AG10803 (cell line): ENCODE measurements around the gene PHF20.
"Not testable (repeated sequence)": the region's sequence is repeated elsewhere in the genome, so short reads cannot be mapped to it uniquely, and the experiment has no call there.

ENCODE experiments used
- DNase-seq: peaks from one replicate; pipeline ENCODE4 v3.0.0; 2010; ENCODE audit warnings: low read depth
- H3K4me3 ChIP-seq: 2 replicates; pipeline ENCODE4 v1.5.1; 2011; ENCODE audit warnings: mild to moderate bottlenecking, low read length, control low read depth
- TF ChIP-seq, protein P1 (sequence below): conservative IDR thresholded peaks from 2 replicates; pipeline ENCODE4 v1.5.1; 2011; ENCODE audit warnings: mild to moderate bottlenecking, low read length, control low read depth, inconsistent platforms

Gene PHF20

DNA sequence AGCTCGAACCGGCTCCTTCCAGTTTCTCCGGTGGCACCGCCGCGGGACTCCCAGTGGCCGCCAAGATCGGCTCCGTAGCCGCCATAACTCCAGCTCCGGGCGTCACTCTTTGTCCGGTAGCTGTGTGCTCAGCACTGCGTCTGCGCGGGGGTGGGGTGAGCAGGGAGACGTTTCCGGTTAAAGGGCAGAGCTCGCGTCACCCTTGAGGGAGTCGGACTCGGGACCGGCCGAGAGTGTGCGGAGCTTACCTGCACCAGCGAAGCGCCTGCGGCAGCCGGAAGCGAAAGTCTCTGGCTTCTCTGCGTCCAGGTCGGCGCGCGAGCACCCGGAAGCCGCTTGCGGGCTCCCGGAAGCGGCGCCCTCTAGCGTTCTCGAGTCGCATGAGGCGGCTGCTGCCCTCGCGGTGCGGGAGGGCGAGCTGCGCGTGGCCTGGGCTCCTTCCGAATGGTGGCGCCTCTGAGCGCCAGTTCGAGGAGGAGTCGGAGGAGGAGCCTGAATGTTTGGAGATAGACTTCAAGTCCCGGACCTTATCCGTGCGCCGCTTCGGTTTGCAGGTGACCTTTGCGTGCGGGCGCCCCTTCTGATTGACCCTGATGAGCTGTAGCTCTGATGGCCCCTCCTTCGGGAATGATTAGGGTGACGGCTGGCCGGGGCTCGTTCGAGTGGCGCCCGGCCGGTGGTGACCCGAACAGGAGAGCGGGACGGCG, 182.5 kb downstream of the PHF20 start, which contains the start of gene SCAND1:
Gene SCAND1 (minus strand): TSS at position 303 of the 707 bp plus-strand sequence. CDS start 218 bp downstream, at position 85.
- H3K4me3 ChIP-seq, result peak within 1 kb of the TSS; percentile 92
- TF ChIP-seq, protein P1, sequence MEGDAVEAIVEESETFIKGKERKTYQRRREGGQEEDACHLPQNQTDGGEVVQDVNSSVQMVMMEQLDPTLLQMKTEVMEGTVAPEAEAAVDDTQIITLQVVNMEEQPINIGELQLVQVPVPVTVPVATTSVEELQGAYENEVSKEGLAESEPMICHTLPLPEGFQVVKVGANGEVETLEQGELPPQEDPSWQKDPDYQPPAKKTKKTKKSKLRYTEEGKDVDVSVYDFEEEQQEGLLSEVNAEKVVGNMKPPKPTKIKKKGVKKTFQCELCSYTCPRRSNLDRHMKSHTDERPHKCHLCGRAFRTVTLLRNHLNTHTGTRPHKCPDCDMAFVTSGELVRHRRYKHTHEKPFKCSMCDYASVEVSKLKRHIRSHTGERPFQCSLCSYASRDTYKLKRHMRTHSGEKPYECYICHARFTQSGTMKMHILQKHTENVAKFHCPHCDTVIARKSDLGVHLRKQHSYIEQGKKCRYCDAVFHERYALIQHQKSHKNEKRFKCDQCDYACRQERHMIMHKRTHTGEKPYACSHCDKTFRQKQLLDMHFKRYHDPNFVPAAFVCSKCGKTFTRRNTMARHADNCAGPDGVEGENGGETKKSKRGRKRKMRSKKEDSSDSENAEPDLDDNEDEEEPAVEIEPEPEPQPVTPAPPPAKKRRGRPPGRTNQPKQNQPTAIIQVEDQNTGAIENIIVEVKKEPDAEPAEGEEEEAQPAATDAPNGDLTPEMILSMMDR, result peak; percentile 87
- peak; percentile 97 for DNase-seq

DNA sequence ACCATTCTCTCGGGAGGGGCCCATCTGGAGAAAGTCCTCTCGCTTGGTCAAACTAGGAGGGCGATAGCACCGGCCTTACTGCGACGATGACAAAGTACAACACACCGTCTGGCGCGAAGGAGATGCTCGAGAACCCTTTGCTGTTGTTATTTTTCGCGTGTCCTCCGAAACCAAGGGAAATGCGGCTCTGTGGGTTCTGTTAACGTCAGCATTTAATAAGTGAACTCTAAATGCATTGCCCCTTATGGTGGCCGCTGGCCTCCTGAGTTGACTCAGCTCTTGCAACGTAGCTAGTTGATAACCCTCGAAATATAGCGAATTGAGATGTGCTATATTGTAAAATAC, 183.1 kb downstream of the PHF20 start:
- DNase-seq, result peak; percentile 43
- peak overlapping the region; percentile 92 for H3K4me3 ChIP-seq
- TF ChIP-seq, protein P1, result no peak

DNA sequence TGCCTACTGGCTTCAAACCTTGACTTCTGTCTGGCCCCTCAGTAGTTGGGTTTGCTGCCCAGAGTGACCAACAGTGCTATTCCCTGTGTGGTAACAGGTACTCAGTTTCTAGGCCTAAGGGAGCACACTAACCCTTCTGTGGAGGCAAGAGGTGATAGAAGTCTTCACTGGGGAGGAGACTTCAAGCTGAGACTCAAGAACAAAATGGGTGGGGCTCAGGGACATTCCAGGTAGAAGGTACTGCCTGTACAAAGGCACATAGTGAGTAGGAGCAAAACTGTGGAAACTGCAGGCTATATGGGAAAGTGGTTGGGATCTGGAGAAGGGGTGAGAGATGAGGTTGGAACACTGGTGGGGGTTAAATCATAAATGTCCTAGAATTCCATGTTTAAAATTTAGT, 184.8 kb downstream of the PHF20 start:
- TF ChIP-seq, protein P1, result no peak
- no peak for DNase-seq
- no peak overlapping the region for H3K4me3 ChIP-seq

DNA sequence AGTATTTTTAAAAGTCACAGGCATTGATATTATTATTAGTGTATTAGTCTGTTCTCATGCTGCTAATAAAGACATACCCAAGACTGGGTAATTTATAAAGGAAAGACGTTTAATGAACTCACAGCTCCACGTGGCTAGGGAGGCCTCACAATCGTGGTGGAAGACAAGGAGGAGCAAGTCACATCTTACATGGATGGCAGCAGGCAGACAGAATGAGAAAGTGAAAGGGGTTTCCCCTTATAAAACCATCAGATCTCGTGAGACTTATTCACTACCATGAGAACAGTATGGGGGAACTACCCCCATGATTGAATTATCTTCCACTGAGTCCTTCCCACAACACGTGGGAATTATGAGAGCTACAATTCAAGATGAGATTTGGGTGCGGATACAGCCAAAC, 187.5 kb downstream of the PHF20 start:
- not testable (repeated sequence) for H3K4me3 ChIP-seq, DNase-seq

DNA sequence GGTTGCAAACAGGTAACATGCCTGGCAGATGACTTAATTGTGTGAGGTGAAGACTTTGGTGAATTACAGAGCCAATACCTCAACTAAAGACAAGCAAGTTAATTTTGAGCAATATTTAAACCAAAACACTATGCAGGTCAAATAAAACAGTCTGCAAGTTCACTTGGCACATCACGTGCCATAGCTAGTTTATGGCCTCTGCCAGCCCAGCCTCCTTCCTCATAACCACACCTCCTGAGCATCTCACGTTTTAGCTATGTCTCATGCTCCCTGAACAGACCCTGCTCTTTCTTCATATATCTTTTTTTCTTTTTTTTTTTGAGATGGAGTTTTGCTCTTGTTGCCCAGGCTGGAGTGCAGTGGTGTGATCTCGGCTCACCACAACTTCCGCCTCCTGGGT, 192.1 kb downstream of the PHF20 start:
- no peak for DNase-seq
- TF ChIP-seq, protein P1, result no peak

DNA sequence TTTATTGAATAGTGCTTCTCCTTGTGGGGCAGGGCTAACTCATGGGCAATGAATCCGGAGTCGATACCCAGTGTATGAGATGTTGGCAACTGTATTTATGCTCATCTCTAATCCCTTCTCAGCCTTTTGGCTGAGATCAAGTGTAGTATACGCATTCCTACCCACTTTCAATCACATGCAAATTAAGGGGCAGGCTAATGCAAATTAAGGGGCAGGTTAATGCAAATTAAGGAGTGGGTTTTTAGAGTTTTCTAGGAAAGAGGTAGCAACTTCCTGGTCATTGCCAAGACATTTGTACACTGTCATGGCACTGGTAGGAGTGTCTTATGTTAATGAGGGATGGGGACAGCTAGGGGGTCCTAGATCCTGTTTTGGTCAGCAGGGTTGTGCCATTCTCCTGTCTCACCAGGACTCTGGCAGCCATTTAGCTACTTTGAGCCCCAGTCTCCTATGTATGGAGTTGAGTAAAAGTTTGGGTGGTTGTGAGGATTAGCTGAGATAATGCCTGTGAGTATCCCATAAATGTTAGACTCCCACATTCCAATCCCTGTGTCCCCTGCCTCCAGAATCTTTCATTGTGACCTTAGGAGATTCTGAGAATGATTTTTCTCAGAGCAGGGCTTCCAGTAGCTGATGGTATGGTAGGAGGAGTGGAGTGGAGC, 196.3 kb downstream of the PHF20 start, which contains the start of gene CNBD2:
Gene CNBD2 (plus strand): TSS at position 612 of the 662 bp plus-strand sequence. CDS start 173 bp downstream, outside the sequence.
- H3K4me3 ChIP-seq, result no peak within 1 kb of the TSS

More for the DNA sequence above, 192.1 kb downstream of the PHF20 start:
- H3K4me3 ChIP-seq, result no peak overlapping the region

DNA sequence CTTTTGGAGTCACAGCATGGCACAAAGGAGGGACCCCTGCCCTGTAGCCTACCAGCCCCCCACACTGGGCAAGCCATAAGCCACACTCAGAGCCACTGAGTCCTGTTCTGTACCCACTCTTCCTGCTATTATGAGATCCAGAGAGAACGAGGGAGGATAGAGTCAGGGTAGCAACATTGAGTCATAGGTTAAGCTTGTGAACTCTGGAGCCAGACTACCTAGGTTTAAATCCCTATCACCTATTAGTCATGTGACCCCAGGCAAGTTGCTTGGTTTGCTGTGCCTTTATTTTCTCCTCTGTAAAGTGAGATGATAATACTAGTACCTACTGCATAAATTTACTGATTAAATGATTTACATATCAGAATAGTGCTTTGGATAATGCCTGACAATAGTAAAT, 197.1 kb downstream of the PHF20 start:
- no peak overlapping the region for H3K4me3 ChIP-seq
- TF ChIP-seq, protein P1, result no peak
- DNase-seq, result no peak

More for the DNA sequence above, 196.3 kb downstream of the PHF20 start, which contains the start of gene CNBD2:
- TF ChIP-seq, protein P1, result no peak
- no peak for DNase-seq
